ENCODE data around the gene PNPO.

DNA sequence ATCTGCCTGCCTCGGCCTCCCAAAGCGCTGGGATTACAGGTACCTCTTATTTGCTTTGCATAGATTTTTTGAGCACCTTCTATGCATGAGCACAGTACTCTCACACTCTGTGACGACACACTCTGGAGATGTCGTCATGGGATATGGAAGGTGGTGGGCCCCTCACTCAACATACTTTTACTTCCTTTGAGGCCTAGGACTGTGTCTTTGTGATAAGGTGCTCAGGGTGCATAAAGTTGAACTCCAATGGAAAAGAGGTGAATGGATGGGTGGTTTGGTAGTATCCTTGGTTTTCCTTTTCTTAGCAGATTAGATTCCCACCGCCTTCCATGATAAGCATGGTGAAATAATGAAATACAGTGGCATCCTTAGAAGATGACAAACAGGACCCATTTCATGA is 23.5 kb downstream of the PNPO start:
- TF ChIP-seq, protein P1, sequence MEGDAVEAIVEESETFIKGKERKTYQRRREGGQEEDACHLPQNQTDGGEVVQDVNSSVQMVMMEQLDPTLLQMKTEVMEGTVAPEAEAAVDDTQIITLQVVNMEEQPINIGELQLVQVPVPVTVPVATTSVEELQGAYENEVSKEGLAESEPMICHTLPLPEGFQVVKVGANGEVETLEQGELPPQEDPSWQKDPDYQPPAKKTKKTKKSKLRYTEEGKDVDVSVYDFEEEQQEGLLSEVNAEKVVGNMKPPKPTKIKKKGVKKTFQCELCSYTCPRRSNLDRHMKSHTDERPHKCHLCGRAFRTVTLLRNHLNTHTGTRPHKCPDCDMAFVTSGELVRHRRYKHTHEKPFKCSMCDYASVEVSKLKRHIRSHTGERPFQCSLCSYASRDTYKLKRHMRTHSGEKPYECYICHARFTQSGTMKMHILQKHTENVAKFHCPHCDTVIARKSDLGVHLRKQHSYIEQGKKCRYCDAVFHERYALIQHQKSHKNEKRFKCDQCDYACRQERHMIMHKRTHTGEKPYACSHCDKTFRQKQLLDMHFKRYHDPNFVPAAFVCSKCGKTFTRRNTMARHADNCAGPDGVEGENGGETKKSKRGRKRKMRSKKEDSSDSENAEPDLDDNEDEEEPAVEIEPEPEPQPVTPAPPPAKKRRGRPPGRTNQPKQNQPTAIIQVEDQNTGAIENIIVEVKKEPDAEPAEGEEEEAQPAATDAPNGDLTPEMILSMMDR (IDR thresholded peaks at IDR 0.05; ENCODE audit: low read length): no peak
- no peak for TF ChIP-seq EZH2 (IDR thresholded peaks at IDR 0.05; ENCODE audit: borderline replicate concordance, low read length)

All from OCI-LY1 (cell line).